Psoas muscle (tissue), 8 donors: ENCODE measurements around the gene NRSN1. TPM values are rescaled to one million over a fixed set of nuclear protein-coding genes. Genes with fewer than 3 reads are reported as not detected.

ENCODE experiments used
- ATAC-seq, 4 donors: fragments of 200-7000 bp; cut with Tn5 transposase; one replicate each; pipeline ENCODE4 v1.9.1; 2020; ENCODE audit warnings: moderate library complexity in 3 of 4, mild to moderate bottlenecking in 2 of 4
- DNase-seq, 2 donors: peaks; one replicate each; pipeline ENCODE4 v3.0.0-alpha.2; 2020
- H3K27ac ChIP-seq: fragments of 200-600 bp; one replicate; pipeline ENCODE4 v1.8.0; 2022
- H3K27me3 ChIP-seq, 3 donors: fragments of 200-600 bp in 1 of 3; one replicate each; pipeline versions ENCODE4 v1.6.1 to v1.8.0; 2013 to 2022; ENCODE audit warnings: low read length in 2 of 3, mild to moderate bottlenecking in 2 of 3, moderate library complexity in 1 of 3; ENCODE audit not compliant: insufficient read depth in 3 of 3
- H3K36me3 ChIP-seq, 2 donors: fragments of 200-600 bp in 1 of 2; one replicate each; pipeline versions ENCODE4 v1.6.1 to v1.8.0; 2013 to 2022; ENCODE audit warnings: low read depth in 1 of 2, mild to moderate bottlenecking in 1 of 2, moderate library complexity in 1 of 2; ENCODE audit not compliant: insufficient read depth in 1 of 2
- H3K4me1 ChIP-seq: fragments of 200-600 bp; one replicate; pipeline ENCODE4 v1.8.0; 2022
- H3K4me3 ChIP-seq: fragments of 200-600 bp; one replicate; pipeline ENCODE4 v1.8.0; 2022; ENCODE audit warnings: mild to moderate bottlenecking
- H3K9me3 ChIP-seq: fragments of 200-600 bp; one replicate; pipeline ENCODE4 v1.8.0; 2022
- WGBS, 3 donors: extraction: QIAGEN DNeasy Blood & Tissue Kit; methylation state at CpG; one replicate each; pipeline versions ENCODE4 v1.1.6 to v1.1.7; 2013; 5-methylcytosine and 5-hydroxymethylcytosine counted together
- intact Hi-C, 2 donors: fragments of 100-400 bp; cut with DNase I; formaldehyde crosslinking; loops; one replicate each; pipeline versions ENCODE4 v1.11.0 to v1.14.2; 2022
- polyA plus RNA-seq, 3 donors: library from polyadenylated mRNA; stranded (reverse); fragments of 200-250 nt; gene quantifications; one replicate each; pipeline ENCODE4 v1.2.3, GENCODE V29; 2013
- total RNA-seq, 4 donors: library from RNA; stranded (reverse); fragmentation: NEBNext Ultra II Directional in 2 of 4; extraction: Animal tissue kit (Norgen Biotek cat#: 25700) in 2 of 4; gene quantifications; one replicate each; pipeline versions ENCODE4 v1.2.1 to v1.2.4, GENCODE V29; 2021 to 2023
- TF ChIP-seq, protein P1 (sequence below): fragments of 200-600 bp; IDR thresholded peaks from one replicate; pipeline ENCODE4 v1.8.0; 2022; ENCODE audit warnings: antibody characterized with exemption
- donor health status: healthy with polysubstance abuse.
- donor health status: DM: no; HTN: no; CAD: no; lungs with moderate emphysema.
- donor health status: Bipolar disorder and iron deficiency.
- donor health status: healthy.
- donor health status: DM: yes; HTN: yes; CAD: no.
- donor health status: DM: no; HTN: no; CAD: no.
- donor health status: DM: no; HTN: no; CAD: no.
- donor health status: DM: yes; HTN: yes; CAD: no.

The NRSN1 gene
- total and polyA plus RNA-seq, 7 donors = 0.05 TPM; not detected in 6

DNA sequence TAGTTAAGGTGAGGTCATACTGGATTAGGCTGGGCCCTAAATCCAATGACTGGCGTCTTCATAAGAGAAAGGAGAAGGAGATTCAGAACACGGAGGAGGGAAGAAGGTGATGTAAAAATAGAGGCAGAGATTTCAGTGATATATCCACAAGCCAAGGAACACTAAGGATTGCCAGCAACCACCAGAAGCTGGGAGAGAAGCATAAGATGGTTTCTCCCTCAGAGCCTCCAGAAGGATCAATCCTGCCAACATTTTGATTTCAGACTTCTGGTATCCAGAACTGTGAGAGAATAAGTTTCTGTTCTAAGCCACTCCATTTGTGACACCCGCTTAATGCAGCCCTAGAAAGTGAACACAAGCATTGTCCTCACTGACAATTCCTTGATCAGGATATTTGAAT lies 33.6 kb upstream of the NRSN1 start:
- no peaks in the 10 kb centered on the region for H3K36me3 ChIP-seq
- H3K9me3 ChIP-seq = no peaks in the 10 kb centered on the region
- no peaks in the 10 kb centered on the region for H3K4me1 ChIP-seq
- intact Hi-C loops = no loop called here
- no peaks in the 10 kb centered on the region for H3K27me3 ChIP-seq
- TF ChIP-seq, protein P1, sequence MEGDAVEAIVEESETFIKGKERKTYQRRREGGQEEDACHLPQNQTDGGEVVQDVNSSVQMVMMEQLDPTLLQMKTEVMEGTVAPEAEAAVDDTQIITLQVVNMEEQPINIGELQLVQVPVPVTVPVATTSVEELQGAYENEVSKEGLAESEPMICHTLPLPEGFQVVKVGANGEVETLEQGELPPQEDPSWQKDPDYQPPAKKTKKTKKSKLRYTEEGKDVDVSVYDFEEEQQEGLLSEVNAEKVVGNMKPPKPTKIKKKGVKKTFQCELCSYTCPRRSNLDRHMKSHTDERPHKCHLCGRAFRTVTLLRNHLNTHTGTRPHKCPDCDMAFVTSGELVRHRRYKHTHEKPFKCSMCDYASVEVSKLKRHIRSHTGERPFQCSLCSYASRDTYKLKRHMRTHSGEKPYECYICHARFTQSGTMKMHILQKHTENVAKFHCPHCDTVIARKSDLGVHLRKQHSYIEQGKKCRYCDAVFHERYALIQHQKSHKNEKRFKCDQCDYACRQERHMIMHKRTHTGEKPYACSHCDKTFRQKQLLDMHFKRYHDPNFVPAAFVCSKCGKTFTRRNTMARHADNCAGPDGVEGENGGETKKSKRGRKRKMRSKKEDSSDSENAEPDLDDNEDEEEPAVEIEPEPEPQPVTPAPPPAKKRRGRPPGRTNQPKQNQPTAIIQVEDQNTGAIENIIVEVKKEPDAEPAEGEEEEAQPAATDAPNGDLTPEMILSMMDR = no peak
- H3K27ac ChIP-seq = no peak overlapping the region
- WGBS, 3 donors = 76 to 84% (median 82%) methylated on average over 3 of the region's 3 CpGs
- no peak overlapping the region for H3K4me3 ChIP-seq
- DNase-seq = no peak
- ATAC-seq = no peak

GRCh38 chr6:24093381-24093780 lies 32.6 kb upstream of the NRSN1 start:
- Histone ChIP-seq H3K27me3 (no peaks in the 10 kb centered on the region), H3K27ac (no peak overlapping the region), H3K4me1 (no peaks in the 10 kb centered on the region), H3K36me3 (no peaks in the 10 kb centered on the region), H3K9me3 (no peaks in the 10 kb centered on the region), H3K4me3 (no peak overlapping the region)
- 69 to 73% (median 70%) methylated on average over 4 of the region's 4 CpGs for WGBS, 3 donors
- no peak for ATAC-seq
- TF ChIP-seq, protein P1 = no peak
- DNase-seq = no peak
- intact Hi-C loops = no loop called here

GRCh38 chr6:24099181-24099580 lies 26.8 kb upstream of the NRSN1 start:
- no peaks in the 10 kb centered on the region for H3K27me3 ChIP-seq
- ATAC-seq = no peak
- no peak overlapping the region for H3K4me3 ChIP-seq

GRCh38 chr6:24100024-24100769 lies 25.8 kb upstream of the NRSN1 start:
- no peak overlapping the region for H3K27ac ChIP-seq
- H3K4me1 ChIP-seq = no peaks in the 10 kb centered on the region
- H3K9me3 ChIP-seq = no peaks in the 10 kb centered on the region
- no peaks in the 10 kb centered on the region for H3K36me3 ChIP-seq
- H3K27me3 ChIP-seq = no peaks in the 10 kb centered on the region
- intact Hi-C loops = no loop called here
- DNase-seq = no peak
- WGBS, 3 donors = 42 to 64% (median 42%) methylated on average over 1 of the region's 1 CpG
- H3K4me3 ChIP-seq = no peak overlapping the region
- TF ChIP-seq, protein P1 = no peak
- ATAC-seq = no peak

More at GRCh38 chr6:24099181-24099580, 26.8 kb upstream of the NRSN1 start:
- TF ChIP-seq, protein P1 = no peak
- Histone ChIP-seq H3K36me3 (no peaks in the 10 kb centered on the region), H3K4me1 (no peaks in the 10 kb centered on the region), H3K9me3 (no peaks in the 10 kb centered on the region), H3K27ac (no peak overlapping the region)
- intact Hi-C loops = no loop called here
- 59 to 81% (median 70%) methylated on average over 2 of the region's 2 CpGs for WGBS, 3 donors
- DNase-seq = no peak

DNA sequence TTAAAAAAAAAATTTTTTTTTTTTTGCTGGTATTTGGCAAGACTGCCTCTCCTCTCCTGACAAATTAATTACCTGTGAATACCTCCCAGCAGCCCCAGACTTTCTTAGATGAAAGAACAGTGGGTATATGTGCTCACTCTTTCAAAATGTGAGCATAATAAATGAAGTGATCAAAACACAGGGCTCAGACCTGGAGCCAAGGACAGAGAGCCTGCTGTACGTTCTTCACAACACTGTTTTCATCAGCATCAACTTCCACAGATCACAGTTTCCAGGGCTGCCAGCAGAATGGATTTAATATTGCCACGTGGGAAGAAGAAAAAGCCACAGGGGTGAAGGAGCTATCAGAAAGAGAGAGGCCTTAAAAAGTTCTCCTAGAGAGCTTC lies 25.3 kb upstream of the NRSN1 start:
- WGBS, 3 donors = 19 to 29% (median 22%) methylated on average over 2 of the region's 2 CpGs
- no peak for ATAC-seq
- Histone ChIP-seq H3K27me3 (no peaks in the 10 kb centered on the region), H3K9me3 (no peaks in the 10 kb centered on the region), H3K4me1 (no peaks in the 10 kb centered on the region), H3K4me3 (no peak overlapping the region), H3K27ac (no peak overlapping the region), H3K36me3 (no peaks in the 10 kb centered on the region)
- DNase-seq = no peak
- intact Hi-C loops = no loop called here
- TF ChIP-seq, protein P1 = no peak
